HepG2 (cell line): ENCODE measurements around the gene TOR1A. TPM values are rescaled to one million over a fixed set of nuclear protein-coding genes. Genes with fewer than 3 reads are reported as not detected.

ENCODE experiments used
- AKNA ChIP-seq: sonication (generic); formaldehyde crosslinking; IDR thresholded peaks from 2 replicates; pipeline ENCODE4 v1.4.0; 2020; ENCODE audit warnings: missing genetic modification reagents, borderline replicate concordance
- ARNT ChIP-seq: fragments of 450-650 bp; IDR thresholded peaks from 2 replicates; pipeline ENCODE4 v1.6.1; 2017
- CC2D1A ChIP-seq: sonication (generic); formaldehyde crosslinking; IDR thresholded peaks from 2 replicates; pipeline ENCODE4 v1.8.1; 2023; ENCODE audit warnings: mild to moderate bottlenecking, missing genetic modification reagents
- DPF2 ChIP-seq: sonication (generic); formaldehyde crosslinking; IDR thresholded peaks from 2 replicates; pipeline ENCODE4 v1.4.0; 2020; ENCODE audit warnings: mild to moderate bottlenecking, low read depth, missing genetic modification reagents, borderline replicate concordance
- ETS1 ChIP-seq: sonication (generic); formaldehyde crosslinking; IDR thresholded peaks from 2 replicates; pipeline ENCODE4 v1.4.0; 2020; ENCODE audit warnings: missing genetic modification reagents
- GFI1 ChIP-seq: sonication (generic); formaldehyde crosslinking; IDR thresholded peaks from 2 replicates; pipeline ENCODE4 v1.5.0; 2020; ENCODE audit warnings: missing genetic modification reagents, mild to moderate bottlenecking, borderline replicate concordance
- GTF3A ChIP-seq: sonication (generic); formaldehyde crosslinking; conservative IDR thresholded peaks from 2 replicates; pipeline ENCODE4 v1.4.0; 2020; ENCODE audit warnings: mild to moderate bottlenecking, missing genetic modification reagents
- HNRNPUL1 ChIP-seq: fragments of 200-400 bp; formaldehyde crosslinking; IDR thresholded peaks from 2 replicates; pipeline ENCODE4 v1.6.1; 2017; ENCODE audit warnings: low read depth, mild to moderate bottlenecking, low read length, moderate library complexity
- MAF1 ChIP-seq: sonication (generic); formaldehyde crosslinking; IDR thresholded peaks from 2 replicates; pipeline ENCODE4 v1.5.0; 2020; ENCODE audit warnings: missing genetic modification reagents, borderline replicate concordance
- NR2F2 ChIP-seq: IDR thresholded peaks from 2 replicates; pipeline ENCODE4 v1.6.1; 2012; ENCODE audit warnings: low read depth, inconsistent platforms, borderline replicate concordance
- WIZ ChIP-seq: sonication (generic); formaldehyde crosslinking; IDR thresholded peaks from 2 replicates; pipeline ENCODE4 v1.5.1; 2020; ENCODE audit warnings: mild to moderate bottlenecking, missing genetic modification reagents
- YEATS4 ChIP-seq: sonication (generic); formaldehyde crosslinking; IDR thresholded peaks from 2 replicates; pipeline ENCODE4 v1.4.0; 2020; ENCODE audit warnings: missing genetic modification reagents, borderline replicate concordance
- ZNF143 ChIP-seq: sonication (generic); formaldehyde crosslinking; IDR thresholded peaks from 2 replicates; pipeline ENCODE4 v1.4.0; 2020; ENCODE audit warnings: missing genetic modification reagents
- polyA plus RNA-seq, 8 experiments: library from polyadenylated mRNA; depleted of rRNA in 3 of 8; stranded (reverse) in 7 of 8; unstranded in 1 of 8; fragments of >200 nt; fragmentation: Illumina TruSeq in 4 of 8; extraction: Trizol in 4 of 8; gene quantifications; 2 replicates each; pipeline versions ENCODE4 v1.2.1 to v1.2.3, GENCODE V29; 2011 to 2016; ENCODE audit warnings: low read depth in 4 of 8, missing spikeins in 1 of 8, mixed read lengths in 1 of 8; ENCODE audit not compliant: insufficient read depth in 1 of 8
- total RNA-seq, 5 experiments: library from RNA; depleted of rRNA; stranded (reverse); fragments of >200 nt; fragmentation: Illumina TruSeq; extraction: Trizol; gene quantifications; 2 replicates each; pipeline ENCODE4 v1.2.3, GENCODE V29; 2016; ENCODE audit warnings: low read depth in 1 of 5
- TF ChIP-seq, protein P1 (sequence below): sonication (generic); formaldehyde crosslinking; IDR thresholded peaks from 2 replicates; pipeline ENCODE4 v1.5.1; 2020; ENCODE audit warnings: missing genetic modification reagents, mild to moderate bottlenecking, borderline replicate concordance
- TF ChIP-seq, protein P2 (sequence below): sonication (generic); formaldehyde crosslinking; IDR thresholded peaks from 2 replicates; pipeline ENCODE4 v1.4.0; 2020; ENCODE audit warnings: missing genetic modification reagents
- TF ChIP-seq, protein P3 (sequence below): sonication (generic); formaldehyde crosslinking; conservative IDR thresholded peaks from 2 replicates; pipeline ENCODE4 v1.4.0; 2020; ENCODE audit warnings: missing genetic modification reagents

The TOR1A gene
- total and polyA plus RNA-seq, 2 of the 13 experiments (the other 11 are each of a cell fraction or from before 2014, with no cell fraction given): 31.6 to 41.4 TPM

DNA sequence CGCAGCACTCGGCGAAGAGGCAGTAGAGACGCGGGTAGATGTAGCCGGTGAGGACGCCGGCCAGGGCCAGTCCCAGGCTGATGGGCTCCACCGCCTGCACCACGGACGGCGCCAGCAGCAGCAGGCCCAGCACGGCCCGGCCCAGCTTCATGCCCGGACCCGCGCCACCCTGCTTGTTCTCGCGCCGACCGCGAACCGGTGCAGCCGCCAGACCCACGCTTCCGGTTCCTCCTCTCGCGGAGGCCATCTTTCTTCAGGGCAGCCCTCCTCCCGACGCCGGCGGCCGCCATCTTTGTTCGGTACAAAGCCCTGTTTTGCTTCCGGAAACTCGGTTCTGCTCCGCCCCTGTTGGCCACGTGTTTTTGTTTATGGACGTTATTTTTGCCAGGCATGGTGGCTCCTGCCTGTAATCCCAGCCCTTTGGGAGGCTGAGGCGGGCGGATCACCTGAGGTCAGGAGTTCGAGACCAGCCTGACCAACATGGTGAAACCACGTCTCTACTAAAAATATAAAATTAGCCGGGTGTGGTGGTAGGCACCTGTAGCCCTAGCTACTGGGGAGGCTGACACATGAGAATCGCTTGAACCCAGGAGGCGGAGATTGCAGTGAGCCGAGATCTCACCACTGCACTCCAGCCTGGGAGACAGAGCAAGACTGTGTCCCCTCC, at the start of gene TOR1A (continued):
- TF ChIP-seq ETS1 (CRISPR knock-in tag): no peak
- no peak for TF ChIP-seq ARNT
- peak; percentile 73 for TF ChIP-seq YEATS4 (CRISPR knock-in tag)
- TF ChIP-seq GFI1 (CRISPR knock-in tag): no peak
- TF ChIP-seq, protein P1, sequence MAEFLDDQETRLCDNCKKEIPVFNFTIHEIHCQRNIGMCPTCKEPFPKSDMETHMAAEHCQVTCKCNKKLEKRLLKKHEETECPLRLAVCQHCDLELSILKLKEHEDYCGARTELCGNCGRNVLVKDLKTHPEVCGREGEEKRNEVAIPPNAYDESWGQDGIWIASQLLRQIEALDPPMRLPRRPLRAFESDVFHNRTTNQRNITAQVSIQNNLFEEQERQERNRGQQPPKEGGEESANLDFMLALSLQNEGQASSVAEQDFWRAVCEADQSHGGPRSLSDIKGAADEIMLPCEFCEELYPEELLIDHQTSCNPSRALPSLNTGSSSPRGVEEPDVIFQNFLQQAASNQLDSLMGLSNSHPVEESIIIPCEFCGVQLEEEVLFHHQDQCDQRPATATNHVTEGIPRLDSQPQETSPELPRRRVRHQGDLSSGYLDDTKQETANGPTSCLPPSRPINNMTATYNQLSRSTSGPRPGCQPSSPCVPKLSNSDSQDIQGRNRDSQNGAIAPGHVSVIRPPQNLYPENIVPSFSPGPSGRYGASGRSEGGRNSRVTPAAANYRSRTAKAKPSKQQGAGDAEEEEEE (CRISPR knock-in tag): 0 out of 2 replicates have a peak, but pooled peaks have one; percentile 33
- TF ChIP-seq DPF2 (CRISPR knock-in tag): no peak
- TF ChIP-seq WIZ: no peak
- TF ChIP-seq MAF1: peak; percentile 87; the same call in 1 of the 2 replicates
- TF ChIP-seq, protein P2, sequence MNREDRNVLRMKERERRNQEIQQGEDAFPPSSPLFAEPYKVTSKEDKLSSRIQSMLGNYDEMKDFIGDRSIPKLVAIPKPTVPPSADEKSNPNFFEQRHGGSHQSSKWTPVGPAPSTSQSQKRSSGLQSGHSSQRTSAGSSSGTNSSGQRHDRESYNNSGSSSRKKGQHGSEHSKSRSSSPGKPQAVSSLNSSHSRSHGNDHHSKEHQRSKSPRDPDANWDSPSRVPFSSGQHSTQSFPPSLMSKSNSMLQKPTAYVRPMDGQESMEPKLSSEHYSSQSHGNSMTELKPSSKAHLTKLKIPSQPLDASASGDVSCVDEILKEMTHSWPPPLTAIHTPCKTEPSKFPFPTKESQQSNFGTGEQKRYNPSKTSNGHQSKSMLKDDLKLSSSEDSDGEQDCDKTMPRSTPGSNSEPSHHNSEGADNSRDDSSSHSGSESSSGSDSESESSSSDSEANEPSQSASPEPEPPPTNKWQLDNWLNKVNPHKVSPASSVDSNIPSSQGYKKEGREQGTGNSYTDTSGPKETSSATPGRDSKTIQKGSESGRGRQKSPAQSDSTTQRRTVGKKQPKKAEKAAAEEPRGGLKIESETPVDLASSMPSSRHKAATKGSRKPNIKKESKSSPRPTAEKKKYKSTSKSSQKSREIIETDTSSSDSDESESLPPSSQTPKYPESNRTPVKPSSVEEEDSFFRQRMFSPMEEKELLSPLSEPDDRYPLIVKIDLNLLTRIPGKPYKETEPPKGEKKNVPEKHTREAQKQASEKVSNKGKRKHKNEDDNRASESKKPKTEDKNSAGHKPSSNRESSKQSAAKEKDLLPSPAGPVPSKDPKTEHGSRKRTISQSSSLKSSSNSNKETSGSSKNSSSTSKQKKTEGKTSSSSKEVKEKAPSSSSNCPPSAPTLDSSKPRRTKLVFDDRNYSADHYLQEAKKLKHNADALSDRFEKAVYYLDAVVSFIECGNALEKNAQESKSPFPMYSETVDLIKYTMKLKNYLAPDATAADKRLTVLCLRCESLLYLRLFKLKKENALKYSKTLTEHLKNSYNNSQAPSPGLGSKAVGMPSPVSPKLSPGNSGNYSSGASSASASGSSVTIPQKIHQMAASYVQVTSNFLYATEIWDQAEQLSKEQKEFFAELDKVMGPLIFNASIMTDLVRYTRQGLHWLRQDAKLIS: no peak
- TF ChIP-seq ZNF143: peak; percentile 70
- TF ChIP-seq, protein P3, sequence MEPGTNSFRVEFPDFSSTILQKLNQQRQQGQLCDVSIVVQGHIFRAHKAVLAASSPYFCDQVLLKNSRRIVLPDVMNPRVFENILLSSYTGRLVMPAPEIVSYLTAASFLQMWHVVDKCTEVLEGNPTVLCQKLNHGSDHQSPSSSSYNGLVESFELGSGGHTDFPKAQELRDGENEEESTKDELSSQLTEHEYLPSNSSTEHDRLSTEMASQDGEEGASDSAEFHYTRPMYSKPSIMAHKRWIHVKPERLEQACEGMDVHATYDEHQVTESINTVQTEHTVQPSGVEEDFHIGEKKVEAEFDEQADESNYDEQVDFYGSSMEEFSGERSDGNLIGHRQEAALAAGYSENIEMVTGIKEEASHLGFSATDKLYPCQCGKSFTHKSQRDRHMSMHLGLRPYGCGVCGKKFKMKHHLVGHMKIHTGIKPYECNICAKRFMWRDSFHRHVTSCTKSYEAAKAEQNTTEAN: 0 out of 2 replicates have a peak, but pooled peaks have one; percentile 38
- no peak for TF ChIP-seq AKNA (CRISPR knock-in tag)
- no peak for TF ChIP-seq NR2F2
- peak; percentile 82 for TF ChIP-seq GTF3A (CRISPR knock-in tag)
- no peak for TF ChIP-seq HNRNPUL1
- no peak for TF ChIP-seq CC2D1A (CRISPR knock-in tag)
